IPS-NIHi7 (cell line): ENCODE results near the gene DNER.
A peak's percentile ranks its signal among the peaks of the same experiment; 100 is the strongest.

Experiments used
- DNase-seq: peaks from one replicate; pipeline ENCODE4 v3.0.0; 2012; ENCODE audit warnings: mixed read lengths; ENCODE audit errors: extremely low spot score

DNER gene

DNA sequence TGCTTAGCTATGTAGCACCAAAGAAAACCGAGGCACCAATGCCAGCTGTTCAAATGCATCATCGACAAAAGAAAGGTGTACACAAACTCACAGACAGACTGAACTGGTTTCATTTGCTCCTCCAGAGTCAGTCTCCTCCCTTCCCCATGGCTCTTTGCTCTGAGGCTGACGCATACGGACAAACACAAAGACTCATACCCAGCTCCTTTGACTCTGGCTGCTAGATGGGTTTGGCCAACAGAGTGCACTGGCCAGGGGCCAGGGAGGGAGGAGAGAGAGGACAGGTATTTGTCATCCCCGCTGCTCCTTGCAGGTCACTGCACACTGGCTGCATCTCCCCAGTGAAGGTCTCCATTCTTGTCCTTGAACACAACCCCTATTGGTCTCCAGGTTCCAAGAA, 40.7 kb downstream of the DNER start:
- DNase-seq: no peak

DNA sequence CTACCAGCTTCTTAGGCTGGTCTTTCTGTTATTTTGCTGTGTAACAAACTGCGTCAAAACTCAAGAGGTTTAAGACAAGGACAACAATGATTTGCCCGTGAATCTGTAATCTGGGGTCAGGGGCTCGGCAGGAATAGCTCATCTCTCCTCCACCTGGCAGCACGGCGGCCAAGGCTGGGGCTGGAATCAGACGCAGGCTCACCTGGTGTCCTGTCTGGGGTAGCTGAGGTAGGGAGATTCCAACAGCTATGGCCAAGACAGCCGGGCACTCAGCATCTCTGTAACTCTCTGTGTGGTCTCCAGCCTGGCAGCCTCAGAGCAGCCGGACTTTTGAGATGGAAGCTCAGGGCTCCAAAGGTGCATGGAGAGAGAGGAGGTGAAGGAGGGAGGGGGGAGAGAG, 42.3 kb downstream of the DNER start:
- no peak for DNase-seq

DNA sequence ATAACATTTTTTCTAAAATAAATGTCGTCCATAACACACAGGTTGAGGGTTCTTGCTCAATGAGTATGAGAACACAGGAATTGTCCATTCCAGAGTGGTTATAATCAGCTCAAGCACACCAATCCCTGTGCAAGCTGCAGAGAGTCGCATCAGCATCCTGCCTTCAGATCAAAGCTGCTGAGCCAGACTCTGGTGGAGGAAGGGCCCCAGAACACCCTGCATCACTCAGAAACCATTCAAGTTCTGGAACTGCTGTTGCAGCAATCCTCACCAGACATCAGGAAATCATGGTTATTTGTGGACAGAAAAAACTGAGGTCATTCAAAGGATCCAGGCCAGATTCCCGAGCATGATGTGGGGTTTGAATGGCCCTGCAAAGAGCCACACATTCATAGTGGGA, 44.5 kb downstream of the DNER start:
- no peak for DNase-seq

DNA sequence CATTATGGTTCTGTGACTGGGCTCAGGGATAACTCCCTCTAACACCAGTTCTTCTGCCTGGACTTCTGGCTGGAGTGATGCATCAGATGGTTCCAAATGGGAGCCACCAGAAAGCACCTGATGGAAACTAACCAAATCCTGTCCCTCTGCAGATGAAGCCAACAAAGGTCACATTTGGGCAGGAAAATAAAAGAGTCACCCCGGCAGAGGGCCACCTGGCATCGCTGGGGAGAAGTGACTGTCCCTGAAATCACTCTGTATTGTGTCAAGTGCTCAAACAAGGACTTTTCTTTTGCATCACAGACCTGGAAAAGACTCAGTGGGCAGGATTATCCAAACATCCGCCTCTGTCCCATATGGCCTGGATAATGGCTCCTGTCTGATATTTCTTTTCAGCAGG, 47.5 kb downstream of the DNER start:
- no peak for DNase-seq

DNA sequence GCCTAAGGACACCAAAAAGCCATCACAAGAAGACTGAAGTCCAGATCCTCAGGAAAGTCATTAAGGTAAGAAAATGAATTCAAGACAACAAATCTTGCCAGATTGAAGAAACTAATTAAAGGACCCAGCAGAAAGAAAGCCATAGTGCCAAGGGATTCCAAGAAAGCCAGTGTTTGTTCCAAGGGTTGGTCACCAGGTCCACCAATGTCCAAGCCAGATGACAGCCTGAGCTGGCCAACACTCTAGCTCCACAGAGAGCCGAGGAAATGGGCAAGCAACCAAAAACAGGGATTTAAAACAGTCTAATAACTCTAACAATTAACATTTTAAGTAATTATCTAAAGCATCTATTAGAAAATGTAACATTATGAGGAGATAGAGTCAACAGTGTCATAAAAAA, 49.2 kb downstream of the DNER start:
- no peak for DNase-seq

DNA sequence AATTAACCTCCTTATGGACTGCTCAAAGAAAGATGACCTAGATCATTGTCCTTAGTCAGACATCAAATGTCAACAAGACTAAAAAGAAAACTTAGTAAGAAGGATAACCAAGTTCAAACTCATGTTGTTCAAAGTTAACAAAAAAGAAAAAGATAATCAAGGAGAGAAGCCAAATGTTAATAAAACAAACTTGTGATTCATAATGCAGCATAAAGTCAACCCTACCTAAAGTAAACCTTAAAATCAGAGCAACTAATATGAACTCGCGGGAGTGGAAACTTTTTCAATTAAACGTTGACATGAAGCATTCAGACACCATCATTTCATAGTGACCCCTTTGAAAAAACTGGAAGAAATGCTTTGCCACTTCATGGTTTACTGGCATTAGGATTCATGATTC, 52.9 kb downstream of the DNER start:
- DNase-seq: no peak

DNA sequence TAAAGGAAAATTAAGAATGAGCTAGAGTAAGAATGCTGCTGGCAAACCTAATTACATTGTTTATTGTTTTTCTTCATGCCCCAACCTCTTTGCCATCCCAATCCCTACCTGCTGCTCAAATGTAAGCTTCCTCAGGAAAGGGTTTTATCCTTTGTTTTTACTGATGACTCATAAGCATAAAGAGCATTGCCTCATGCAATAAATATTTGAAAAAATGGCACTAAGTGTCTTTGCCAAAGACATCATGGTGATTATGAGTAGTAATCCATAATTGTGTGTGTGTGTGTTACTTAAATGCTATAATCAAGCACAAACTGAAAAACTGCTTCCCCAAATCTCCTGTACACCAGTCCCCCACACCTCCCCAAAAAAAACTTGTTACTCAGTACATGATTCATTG, 53.4 kb downstream of the DNER start:
- no peak for DNase-seq

DNA sequence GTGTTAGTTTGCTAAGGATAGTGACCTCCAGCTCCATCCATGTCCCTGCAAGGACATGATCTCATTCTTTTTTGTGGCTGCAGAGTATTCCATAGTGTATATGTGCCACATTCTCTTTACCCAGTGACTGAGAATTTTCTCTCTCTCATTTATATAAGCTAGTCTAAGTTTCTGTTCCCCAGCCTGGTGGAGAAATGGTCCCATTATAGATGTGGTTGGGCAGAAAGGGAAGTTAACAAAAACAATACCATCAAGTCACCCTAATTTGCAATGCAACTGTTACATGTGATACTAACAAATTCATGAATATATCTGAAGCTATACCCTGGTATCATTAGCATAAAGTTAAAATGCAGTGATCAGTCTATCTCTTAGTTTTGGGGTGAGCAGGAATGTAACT, 54.0 kb downstream of the DNER start:
- no peak for DNase-seq

DNA sequence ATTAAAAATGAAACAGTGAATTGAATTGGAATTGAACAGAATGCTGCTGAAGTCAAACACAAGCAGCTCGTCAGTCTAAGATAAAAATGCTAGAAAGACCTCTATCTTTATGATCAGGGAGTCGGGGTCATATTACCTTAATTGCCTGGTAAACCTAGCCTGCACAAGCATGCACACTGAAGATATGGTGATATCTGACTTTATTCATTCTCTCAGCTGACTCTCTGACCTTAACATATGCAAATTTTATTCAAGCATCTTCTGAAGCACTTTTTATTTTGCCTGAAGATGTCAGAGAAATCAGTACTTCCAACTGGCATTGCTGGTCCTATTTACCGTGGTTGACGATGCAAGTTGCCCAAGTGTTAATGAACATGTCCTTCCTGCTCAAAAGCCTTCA, 56.4 kb downstream of the DNER start:
- no peak for DNase-seq

DNA sequence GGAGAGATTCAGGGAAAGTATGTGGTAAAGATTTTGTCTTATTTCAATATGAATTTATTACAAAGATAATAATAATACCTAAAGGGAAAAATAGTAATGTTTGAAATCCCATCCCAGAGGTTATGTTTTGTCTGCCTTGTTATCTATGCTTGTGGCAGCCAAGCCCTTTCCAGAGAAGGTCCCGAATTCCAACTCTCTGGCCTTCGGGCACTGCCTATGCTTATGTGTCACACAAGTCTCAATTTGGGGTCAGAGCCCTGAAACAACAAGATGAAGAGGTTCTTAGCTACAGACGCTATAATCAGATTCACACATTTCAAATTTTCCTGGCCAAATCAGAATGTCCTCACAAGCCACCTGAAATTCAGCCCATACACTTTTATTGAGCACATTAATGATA, 59.9 kb downstream of the DNER start:
- no peak for DNase-seq

DNA sequence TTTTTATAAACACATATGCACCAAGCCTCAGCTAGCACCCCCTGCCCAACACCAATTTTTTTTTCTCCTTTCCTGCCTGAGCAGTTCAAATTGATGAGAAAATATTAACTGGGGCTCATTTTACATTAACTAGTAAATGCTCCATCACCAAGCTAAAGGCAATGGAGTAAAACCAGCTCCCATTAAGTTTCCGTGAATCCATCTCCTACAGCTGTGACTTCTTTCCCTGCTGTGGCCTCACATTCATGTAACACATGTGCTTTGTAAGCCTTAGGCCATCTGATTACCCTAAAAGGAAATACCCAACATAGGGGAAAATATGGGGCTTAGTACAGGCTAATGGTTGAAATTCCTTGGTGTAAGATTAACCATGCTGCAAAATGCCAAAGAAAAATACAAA, 60.8 kb downstream of the DNER start:
- no peak for DNase-seq

DNA sequence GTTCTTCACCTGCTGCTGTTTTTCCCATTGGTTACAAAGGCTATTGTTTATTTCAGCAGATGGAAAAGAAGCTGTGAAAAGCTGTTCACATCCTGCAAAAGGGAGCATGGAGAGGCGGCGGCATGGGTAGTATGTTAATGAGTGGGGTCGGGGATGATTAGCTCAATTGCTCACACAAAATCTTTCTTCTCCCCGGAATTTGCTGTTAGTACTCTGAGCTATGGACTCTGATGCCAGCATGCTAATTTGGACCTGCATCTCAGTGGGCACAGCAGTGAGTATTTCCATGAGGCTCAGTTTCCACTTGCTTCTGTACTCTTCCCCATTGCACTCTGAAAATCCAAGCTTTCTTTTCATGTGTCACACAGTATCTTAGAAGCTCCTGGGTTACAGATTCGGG, 61.6 kb downstream of the DNER start:
- no peak for DNase-seq

DNA sequence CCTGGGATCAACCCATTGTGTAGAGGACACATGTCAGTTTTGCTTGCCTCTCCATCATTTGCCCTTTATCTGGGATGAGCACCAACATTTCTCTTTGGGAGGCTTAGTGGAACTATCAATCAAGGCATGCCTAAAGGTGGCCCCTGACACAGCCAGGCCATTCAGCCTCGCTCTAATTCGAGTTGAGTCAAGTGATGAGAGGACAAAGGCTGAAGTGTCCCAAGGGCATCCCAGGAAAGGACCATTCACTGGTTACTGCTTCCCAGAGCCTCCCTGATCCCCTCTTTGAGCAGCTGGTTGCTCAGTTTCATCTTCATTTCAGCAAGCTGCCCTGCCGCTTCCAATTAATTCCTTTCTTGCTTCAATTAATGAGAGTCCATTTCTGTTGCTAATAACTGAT, 63.5 kb downstream of the DNER start:
- DNase-seq: no peak

DNA sequence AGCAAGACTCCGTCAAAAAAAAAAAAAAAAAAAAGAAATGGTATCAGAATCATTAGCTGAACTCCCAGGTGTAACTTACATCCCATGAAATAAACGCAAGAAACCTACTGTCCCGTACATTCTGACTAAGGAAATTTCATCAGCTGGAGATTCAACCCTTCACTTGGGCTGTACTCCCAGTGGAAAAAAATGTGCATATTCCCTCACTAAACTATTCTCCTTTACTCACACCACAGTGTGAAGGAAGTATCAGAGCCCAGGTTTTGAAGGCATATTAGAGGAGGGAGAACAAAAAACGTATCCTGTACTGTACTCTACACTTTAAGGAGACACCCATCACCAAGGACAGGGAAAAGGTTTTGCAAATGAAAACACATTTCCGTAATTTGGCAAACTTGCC, 64.3 kb downstream of the DNER start:
- no peak for DNase-seq

DNA sequence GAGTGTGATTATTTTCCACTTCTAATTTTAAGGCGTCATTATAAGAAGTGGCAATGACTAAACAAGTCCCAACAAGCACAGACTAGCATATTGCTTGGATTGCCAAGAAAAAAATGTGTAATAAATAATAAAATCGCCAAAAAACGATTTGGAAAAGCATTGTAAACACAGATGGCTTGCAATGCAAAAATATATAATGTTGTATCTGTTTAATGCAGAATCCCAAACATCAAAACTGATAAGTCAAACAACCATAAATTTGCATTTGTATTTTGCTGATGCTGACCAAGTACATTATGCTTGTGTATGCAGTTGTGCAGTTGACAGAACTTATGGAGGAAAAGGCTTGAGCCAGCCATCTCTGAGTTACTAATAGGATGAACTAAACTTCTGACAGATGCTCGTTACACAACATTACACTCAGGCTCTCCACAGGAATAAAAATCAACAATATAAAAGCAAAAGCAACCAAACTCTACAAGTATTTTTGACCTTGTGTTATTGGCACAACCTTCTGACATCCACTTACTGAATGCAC, 68.1 kb downstream of the DNER start:
- DNase-seq: no peak

DNA sequence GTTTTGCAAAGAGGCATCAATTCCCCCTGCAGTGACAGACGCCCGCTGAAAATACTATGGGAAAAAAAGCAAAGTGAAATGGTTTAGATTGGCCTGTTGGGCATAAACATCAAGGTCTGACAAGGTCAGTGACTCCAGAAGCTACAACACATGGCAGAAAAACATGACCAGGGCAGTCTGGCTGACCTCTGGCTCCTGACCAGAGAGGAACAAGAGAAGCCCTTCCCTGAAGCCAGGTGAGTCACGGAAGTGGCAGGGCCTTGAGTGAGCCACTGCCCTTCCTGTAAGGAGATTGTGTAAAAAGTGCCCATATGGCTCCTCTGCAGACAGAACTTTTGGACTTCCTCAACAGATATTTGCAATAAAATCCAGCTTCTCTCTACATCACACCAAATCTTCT, 72.0 kb downstream of the DNER start:
- DNase-seq: no peak

DNA sequence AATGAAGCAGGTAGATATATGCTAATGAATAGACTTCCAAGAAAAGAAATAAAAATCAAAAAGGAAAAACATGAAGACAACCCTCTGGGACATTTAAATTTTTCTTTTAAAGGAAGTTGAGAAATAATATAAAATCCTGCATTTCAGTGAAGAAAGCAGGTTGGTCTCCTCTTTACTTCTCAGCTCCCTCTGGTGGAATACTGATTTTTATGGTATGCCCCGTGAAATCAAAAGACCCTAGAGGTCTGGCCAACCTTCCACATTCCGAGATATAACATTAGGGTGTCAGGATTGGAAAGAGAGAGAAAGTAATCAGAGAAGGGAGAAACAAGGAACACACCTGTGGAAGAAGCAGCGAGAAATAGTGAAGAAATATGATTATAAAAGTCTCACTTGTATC, 72.7 kb downstream of the DNER start:
- no peak for DNase-seq

DNA sequence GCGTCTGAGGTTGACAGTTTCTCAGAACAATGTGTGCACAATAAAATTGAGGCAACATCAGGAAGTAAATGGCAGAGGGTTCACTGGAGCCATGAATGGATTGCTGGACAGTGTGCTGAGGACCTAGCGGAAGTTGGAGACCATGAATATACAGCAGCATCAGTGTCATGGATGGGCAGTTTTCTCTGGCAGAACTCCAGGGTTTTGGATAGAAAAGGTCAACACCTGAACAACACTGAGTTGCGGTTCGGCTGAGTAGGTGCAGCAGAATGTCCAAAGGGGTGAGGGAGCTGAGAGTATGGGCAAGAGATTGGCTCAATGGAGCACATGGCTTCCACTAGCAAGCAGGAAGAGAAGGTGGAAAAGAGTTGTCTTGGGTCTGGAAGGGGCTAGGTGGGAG, 73.7 kb downstream of the DNER start:
- no peak for DNase-seq

DNA sequence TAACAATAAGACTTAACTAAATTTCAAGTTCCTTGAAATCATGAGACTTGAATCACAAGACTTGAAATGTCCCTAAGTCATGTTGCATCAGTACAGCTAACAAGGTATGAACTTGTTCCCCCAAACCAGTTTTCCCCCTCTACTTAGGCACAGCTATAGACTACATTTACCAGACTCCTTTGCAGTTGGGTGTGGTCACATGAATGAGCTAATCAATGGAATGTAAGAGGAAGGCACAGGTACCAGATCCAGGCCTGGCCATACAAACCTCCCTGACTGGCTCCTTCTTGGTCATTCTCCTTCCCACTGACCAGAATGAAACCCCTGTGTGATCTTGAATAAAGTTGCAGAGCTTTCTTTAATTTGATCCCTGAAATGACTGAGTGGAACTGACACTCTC, 77.8 kb downstream of the DNER start:
- peak; percentile 38 for DNase-seq

DNA sequence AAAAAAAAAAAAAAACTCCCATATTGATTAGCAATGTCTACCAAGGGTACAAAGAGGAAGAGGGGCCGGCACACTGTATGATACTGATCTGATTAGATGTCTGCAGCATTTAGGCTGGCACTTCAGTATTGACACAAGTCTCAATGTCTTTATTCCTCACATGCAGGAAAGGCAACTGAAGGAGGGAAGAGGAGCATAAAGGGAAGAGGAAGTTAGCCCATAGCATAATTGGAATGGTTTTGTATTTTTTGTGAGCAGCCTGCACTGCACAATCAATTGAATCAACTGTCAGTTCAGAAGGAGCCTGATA, 79.0 kb downstream of the DNER start:
- DNase-seq: no peak

DNA sequence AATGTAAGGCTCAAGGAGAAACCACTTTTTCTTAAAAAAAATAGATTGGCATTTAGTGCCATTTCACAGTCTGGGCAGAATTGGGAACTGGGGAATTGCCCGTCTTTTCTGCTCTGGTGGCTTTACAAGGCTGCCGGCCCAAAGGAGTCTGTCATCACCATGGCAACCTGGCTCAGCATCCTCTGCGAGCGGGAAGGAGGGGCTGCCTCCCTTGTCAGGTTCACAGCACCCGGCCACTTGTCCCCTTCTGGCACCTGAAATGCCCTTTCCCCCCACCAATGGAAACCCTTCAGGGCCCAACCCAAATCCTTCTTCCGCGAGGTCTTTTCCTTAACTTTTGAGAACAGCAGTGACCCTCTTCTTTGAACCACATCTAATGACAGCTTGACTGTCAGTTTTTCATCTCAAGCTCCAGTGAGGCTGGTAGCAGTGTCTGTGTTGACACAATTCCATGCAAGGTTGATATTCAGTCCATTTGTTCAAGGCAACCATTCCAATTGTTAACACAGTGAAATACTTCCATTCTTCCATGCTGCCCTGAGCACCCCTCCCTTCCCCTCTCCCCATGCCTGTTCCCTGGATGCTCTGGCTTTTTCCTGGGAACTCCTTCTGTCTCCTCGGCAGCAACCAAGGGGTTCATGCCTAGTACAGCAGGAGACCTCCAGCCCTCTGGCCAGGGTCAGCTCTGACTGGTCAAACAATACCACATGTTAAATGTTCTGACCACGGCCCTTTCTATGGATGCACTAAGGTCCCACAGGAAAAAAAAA, 79.6 kb downstream of the DNER start:
- peak; percentile 45 for DNase-seq

DNA sequence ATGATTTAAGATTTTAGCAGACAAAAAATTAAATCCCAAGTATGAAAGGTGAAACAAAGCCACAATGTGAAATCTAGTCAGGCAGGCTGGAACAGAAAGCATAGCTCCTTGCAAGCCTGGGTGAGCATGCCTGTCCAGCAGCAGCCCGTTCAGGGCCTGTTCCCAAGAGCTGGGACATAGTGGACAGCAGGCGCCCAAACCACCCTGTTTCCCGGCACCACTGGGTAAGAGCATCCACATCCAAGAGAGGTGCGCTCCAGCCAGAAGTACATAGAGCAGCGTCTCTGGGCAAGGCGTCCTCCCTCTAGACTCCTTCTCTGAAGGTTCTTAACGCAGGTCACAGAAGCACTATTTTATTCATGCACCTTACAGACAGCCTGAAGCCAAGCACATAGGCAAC, 80.8 kb downstream of the DNER start:
- no peak for DNase-seq

DNA sequence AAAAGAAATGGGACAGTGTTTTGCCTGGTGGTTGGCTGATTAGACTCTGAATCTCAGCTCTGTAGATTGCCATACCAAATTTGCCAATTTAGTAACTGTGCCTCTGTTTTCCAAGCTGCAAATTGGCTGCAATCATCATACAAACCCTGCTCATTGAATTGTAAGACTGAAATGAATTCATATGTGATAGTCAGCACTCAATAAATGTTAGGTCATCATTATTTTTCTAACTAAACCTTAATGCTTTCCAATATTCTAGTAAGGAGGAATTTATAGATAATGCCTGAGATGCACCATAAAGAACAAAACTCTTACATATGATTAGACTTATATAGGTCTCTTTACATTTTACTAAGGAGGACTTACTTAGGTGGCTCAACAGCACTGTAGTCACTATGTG, 85.3 kb downstream of the DNER start:
- no peak for DNase-seq

DNA sequence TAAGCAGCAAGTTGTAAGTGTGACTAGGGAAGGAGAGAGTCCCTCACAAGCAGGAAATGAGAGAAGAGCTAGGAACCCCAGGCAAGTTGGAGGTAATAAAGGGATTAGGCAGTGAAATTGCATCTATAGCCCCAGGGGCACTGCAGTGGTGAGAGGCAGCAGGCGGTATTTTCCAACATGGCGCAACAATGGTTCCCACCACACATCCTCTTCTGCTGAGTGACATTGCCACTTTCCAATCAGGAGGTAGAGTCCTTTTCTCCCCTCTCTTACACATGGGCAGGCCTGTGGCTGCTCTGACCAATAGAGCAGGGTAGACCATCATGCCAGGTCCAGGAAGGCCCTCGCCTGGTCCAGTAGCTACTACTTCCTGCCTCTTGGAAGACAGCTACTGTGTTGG, 86.6 kb downstream of the DNER start:
- no peak for DNase-seq
